B cell (primary cell): ENCODE data around the gene ATXN1. TPM values are rescaled to one million over a fixed set of nuclear protein-coding genes. Genes with fewer than 3 reads are reported as not detected.

Experiments used
- ATAC-seq: fragments of 200-7000 bp; cut with Tn5 transposase; one replicate; pipeline ENCODE4 v1.10.0; 2021; ENCODE audit warnings: low read depth, mild to moderate bottlenecking, moderate number of reproducible peaks, moderate library complexity
- CTCF ChIA-PET: fragments of 350-600 bp; sonication (Branson Sonifier 250); formaldehyde crosslinking; loops from one replicate; lab custom pipeline; 2021; ENCODE audit warnings: antibody characterized with exemption, inconsistent platforms; lab: Charles Lee
- POLR2A ChIA-PET: fragments of 350-600 bp; sonication (Branson Sonifier 250); formaldehyde crosslinking; loops from one replicate; lab custom pipeline; 2021; ENCODE audit warnings: antibody characterized with exemption; lab: Charles Lee
- DNase-seq: peaks from one replicate; pipeline ENCODE4 v3.0.0; 2013
- H2AFZ ChIP-seq: 2 replicates; pipeline ENCODE4 v1.6.1; 2012; ENCODE audit warnings: mild to moderate bottlenecking, low read depth, low read length; ENCODE audit not compliant: insufficient read depth, poor library complexity, severe bottlenecking
- H3K27ac ChIP-seq, 2 donors: 1 replicate in 1 of 2; 2 replicates in 1 of 2; pipeline ENCODE4 v1.5.1; 2012 to 2013; ENCODE audit warnings: low read length in 2 of 2, mild to moderate bottlenecking in 2 of 2, moderate library complexity in 1 of 2
- H3K27me3 ChIP-seq, 4 experiments: fragments of 200-600 bp in 1 of 4; sonication (generic) in 1 of 4; replicated peaks in 1 of 4; 1 replicate in 2 of 4; 2 replicates in 2 of 4; pipeline versions ENCODE4 v1.6.1 to v1.7.0; 2013 to 2016; ENCODE audit warnings: low read length in 3 of 4, mild to moderate bottlenecking in 2 of 4, mixed read lengths in 1 of 4, moderate library complexity in 1 of 4; ENCODE audit not compliant: insufficient read depth in 4 of 4, control insufficient read depth in 3 of 4; ENCODE audit errors: control extremely low read depth in 1 of 4
- H3K36me3 ChIP-seq, 2 experiments: replicated peaks in 1 of 2; 1 replicate in 1 of 2; 2 replicates in 1 of 2; pipeline versions ENCODE4 v1.6.1 to v1.7.1; 2013; ENCODE audit warnings: low read length in 1 of 2; ENCODE audit not compliant: insufficient read depth in 2 of 2, control insufficient read depth in 1 of 2; ENCODE audit errors: control extremely low read depth in 1 of 2, extremely low read depth in 1 of 2
- H3K4me1 ChIP-seq, 2 donors: fragments of 200-600 bp in 1 of 2; sonication (generic) in 1 of 2; 1 replicate in 1 of 2; 2 replicates in 1 of 2; pipeline versions ENCODE4 v1.5.1 to v1.6.1; 2013 to 2017; ENCODE audit warnings: low read length in 2 of 2; ENCODE audit not compliant: control insufficient read depth in 2 of 2, insufficient read depth in 2 of 2
- H3K4me2 ChIP-seq: replicated peaks from 2 replicates; pipeline ENCODE3; 2012; ENCODE audit warnings: mild to moderate bottlenecking, low read depth, low read length; ENCODE audit not compliant: poor library complexity, severe bottlenecking
- H3K4me3 ChIP-seq, 5 experiments: fragments of 200-600 bp in 1 of 5; sonication (generic) in 1 of 5; 1 replicate in 3 of 5; 2 replicates in 2 of 5; pipeline versions ENCODE4 v1.5.1 to v1.7.0; 2011 to 2016; ENCODE audit warnings: low read length in 4 of 5, mild to moderate bottlenecking in 4 of 5, low read depth in 2 of 5, control low read depth in 1 of 5, moderate library complexity in 1 of 5; ENCODE audit not compliant: insufficient read depth in 1 of 5; ENCODE audit errors: control extremely low read depth in 1 of 5, extremely low read depth in 1 of 5
- H3K79me2 ChIP-seq: fragments of 200-600 bp; sonication (generic); one replicate; pipeline ENCODE4 v1.6.0; 2016; ENCODE audit warnings: low read length; ENCODE audit not compliant: control insufficient read depth, insufficient read depth
- H3K9ac ChIP-seq: fragments of 200-600 bp; sonication (generic); 2 replicates; pipeline ENCODE4 v1.6.1; 2017; ENCODE audit warnings: mild to moderate bottlenecking, low read length, moderate library complexity
- H3K9me3 ChIP-seq, 3 donors: one replicate each; pipeline versions ENCODE4 v1.6.1 to v1.7.1; 2013; ENCODE audit warnings: low read length in 2 of 3; ENCODE audit not compliant: control insufficient read depth in 2 of 3, insufficient read depth in 1 of 3; ENCODE audit errors: control extremely low read depth in 1 of 3
- H4K20me1 ChIP-seq: 2 replicates; pipeline ENCODE4 v1.6.0; 2012; ENCODE audit warnings: mild to moderate bottlenecking, low read length; ENCODE audit not compliant: insufficient read depth, control insufficient read depth, poor library complexity, severe bottlenecking
- H3K27ac Mint-ChIP-seq: one replicate; pipeline ENCODE4 v1.8.0; 2021; ENCODE audit warnings: mixed read lengths
- H3K27me3 Mint-ChIP-seq: one replicate; pipeline ENCODE4 v1.8.0; 2021; ENCODE audit warnings: mixed read lengths
- H3K4me1 Mint-ChIP-seq: one replicate; pipeline ENCODE4 v1.8.0; 2021; ENCODE audit warnings: mixed read lengths
- H3K4me3 Mint-ChIP-seq: one replicate; pipeline ENCODE4 v1.8.0; 2021; ENCODE audit warnings: mixed read lengths
- H3K9me3 Mint-ChIP-seq: one replicate; pipeline ENCODE4 v1.8.0; 2022; ENCODE audit warnings: mixed read lengths; ENCODE audit not compliant: insufficient read depth
- CTCF ChIP-seq: fragments of 200-600 bp; IDR thresholded peaks from one replicate; pipeline ENCODE4 v1.8.0; 2022; ENCODE audit warnings: antibody characterized with exemption, mild to moderate bottlenecking
- EZH2 ChIP-seq: IDR thresholded peaks from 2 replicates; pipeline ENCODE4 v1.6.1; 2012; ENCODE audit warnings: borderline replicate concordance, low read depth, mild to moderate bottlenecking, moderate library complexity, low read length; ENCODE audit not compliant: insufficient read depth, poor library complexity, severe bottlenecking
- WGBS: methylation state at CpG from one replicate; pipeline ENCODE4 v1.1.5; 2013; ENCODE audit warnings: missing lambda C conversion rate; ENCODE audit not compliant: insufficient coverage; 5-methylcytosine and 5-hydroxymethylcytosine counted together
- intact Hi-C: fragments of 100-400 bp; cut with micrococcal nuclease; formaldehyde crosslinking; loops from one replicate; pipeline ENCODE4 v1.10.0; 2022
- polyA plus RNA-seq: library from polyadenylated mRNA; depleted of rRNA; stranded (reverse); fragments of >200 nt; gene quantifications from 2 replicates; pipeline ENCODE4 v1.2.3, GENCODE V29; 2012
- total RNA-seq, 2 donors: library from RNA; stranded (reverse); fragments of 120-200 nt in 1 of 2; gene quantifications; 1 replicate in 1 of 2; 2 replicates in 1 of 2; pipeline versions ENCODE4 v1.2.3 to v1.2.4, GENCODE V29; 2013 to 2022

ATXN1 gene
- total and polyA plus RNA-seq, 2 donors (not counting 1 experiment from before 2014, with no cell fraction given) = 5.7 to 63.8 TPM

GRCh38 chr6:16274885-16275589 is 486.2 kb downstream of the ATXN1 start:
- H3K79me2 ChIP-seq = no peaks in the 10 kb centered on the region
- H3K27ac ChIP-seq = no peak overlapping the region
- TF ChIP-seq CTCF (no peak), EZH2 (no peak)
- no peak for ATAC-seq
- intact Hi-C loops = no loop called here
- peaks cover 0 to 4% (median 0%) of the 10 kb centered on the region in 4 experiments for H3K27me3 ChIP-seq
- H3K9ac ChIP-seq = no peak overlapping the region
- 100% methylated on average over 4 of the region's 10 CpGs for WGBS
- H3K36me3 ChIP-seq = no peaks in the 10 kb centered on the region
- no peak overlapping the region for H2AFZ ChIP-seq
- no peaks in the 10 kb centered on the region for H3K9me3 ChIP-seq
- no peak overlapping the region for H3K4me2 ChIP-seq
- no peaks in the 10 kb centered on the region for H3K4me1 ChIP-seq
- CTCF ChIA-PET = no interaction called here
- no peak for DNase-seq
- POLR2A ChIA-PET = no interaction called here
- Mint-ChIP-seq H3K9me3 (no peaks in the 10 kb centered on the region), H3K4me1 (no peaks in the 10 kb centered on the region), H3K27ac (no peak overlapping the region), H3K4me3 (no peak overlapping the region), H3K27me3 (peaks cover 15% of the 10 kb centered on the region)
- H4K20me1 ChIP-seq = no peaks in the 10 kb centered on the region
- H3K4me3 ChIP-seq = no peak overlapping the region

- 72% methylated on average over 3 of the region's 4 CpGs for WGBS
Observed at GRCh38 chr6:16274483-16274882, 486.8 kb downstream of the ATXN1 start.

More at GRCh38 chr6:16274483-16274882, 486.8 kb downstream of the ATXN1 start:
- H3K4me2 ChIP-seq = no peak overlapping the region
- peaks cover 0 to 4% (median 0%) of the 10 kb centered on the region in 4 experiments for H3K27me3 ChIP-seq
- ATAC-seq = no peak
- ChIA-PET CTCF (no interaction called here), POLR2A (no interaction called here)
- no peak for DNase-seq
- no peaks in the 10 kb centered on the region for H3K36me3 ChIP-seq
- no peak for TF ChIP-seq CTCF
- TF ChIP-seq EZH2 = no peak
- Mint-ChIP-seq H3K9me3 (no peaks in the 10 kb centered on the region), H3K27ac (no peak overlapping the region), H3K4me1 (no peaks in the 10 kb centered on the region), H3K27me3 (peaks cover 15% of the 10 kb centered on the region), H3K4me3 (no peak overlapping the region)
- H4K20me1 ChIP-seq = no peaks in the 10 kb centered on the region
- H3K9ac ChIP-seq = no peak overlapping the region
- no peaks in the 10 kb centered on the region for H3K9me3 ChIP-seq
- H2AFZ ChIP-seq = no peak overlapping the region
- no peaks in the 10 kb centered on the region for H3K4me1 ChIP-seq
- no peaks in the 10 kb centered on the region for H3K79me2 ChIP-seq
- no peak overlapping the region for H3K4me3 ChIP-seq
- intact Hi-C loops = no loop called here
- no peak overlapping the region for H3K27ac ChIP-seq
